HG03457 (cell line): ENCODE measurements around the gene MYO1D.
"Not testable (repeated sequence)": the region's sequence is repeated elsewhere in the genome, so short reads cannot be mapped to it uniquely, and the experiment has no call there.

Source experiments
- ATAC-seq: cut with Tn5 transposase; IDR thresholded peaks from one replicate; pipeline ENCODE4 v1.9.1; 2021; ENCODE audit warnings: moderate number of reproducible peaks; ENCODE audit not compliant: unreplicated experiment

Gene MYO1D

GRCh38 chr17:32896647-32897258, 19.8 kb upstream of the MYO1D start:
- ATAC-seq = no peak

- ATAC-seq = no peak
Measured at GRCh38 chr17:32894245-32894644, 17.3 kb upstream of the MYO1D start.

GRCh38 chr17:32887410-32887809, 10.5 kb upstream of the MYO1D start:
- ATAC-seq = not testable (repeated sequence)

- not testable (repeated sequence) for ATAC-seq
Measured at GRCh38 chr17:32886951-32887350, 10.0 kb upstream of the MYO1D start.

GRCh38 chr17:32882734-32883133, 5.8 kb upstream of the MYO1D start:
- ATAC-seq = no peak

GRCh38 chr17:32882029-32882428, 5.1 kb upstream of the MYO1D start:
- ATAC-seq = no peak

GRCh38 chr17:32880671-32881453, 3.9 kb upstream of the MYO1D start:
- no peak for ATAC-seq

GRCh38 chr17:32879134-32879533, 2.2 kb upstream of the MYO1D start:
- ATAC-seq = no peak

GRCh38 chr17:32878211-32878610, 1.3 kb upstream of the MYO1D start:
- ATAC-seq = no peak

GRCh38 chr17:32877164-32877764, 340 bp upstream of the MYO1D start:
- ATAC-seq = peak; percentile 78

- no peak for ATAC-seq
Measured at GRCh38 chr17:32875923-32876416, 954 bp downstream of the MYO1D start.

GRCh38 chr17:32875230-32875917, 1.6 kb downstream of the MYO1D start:
- no peak for ATAC-seq

- no peak for ATAC-seq
Measured at GRCh38 chr17:32873114-32873513, 3.8 kb downstream of the MYO1D start.

GRCh38 chr17:32871746-32872145, 5.2 kb downstream of the MYO1D start:
- ATAC-seq = no peak

- no peak for ATAC-seq
Measured at GRCh38 chr17:32870969-32871368, 6.0 kb downstream of the MYO1D start.

GRCh38 chr17:32870027-32870670, 6.8 kb downstream of the MYO1D start:
- ATAC-seq = no peak

- no peak for ATAC-seq
Measured at GRCh38 chr17:32869345-32870026, 7.4 kb downstream of the MYO1D start.

- no peak for ATAC-seq
Measured at GRCh38 chr17:32865141-32865540, 11.8 kb downstream of the MYO1D start.

- no peak for ATAC-seq
Measured at GRCh38 chr17:32863559-32863958, 13.4 kb downstream of the MYO1D start.

GRCh38 chr17:32862940-32863339, 14.0 kb downstream of the MYO1D start:
- ATAC-seq = no peak
